Mucosa of stomach (tissue), 1 donor: ENCODE measurements around the gene SYNGR3.

Source experiments
- H3K27me3 ChIP-seq: one replicate; pipeline ENCODE4 v1.7.0; 2013; ENCODE audit warnings: mild to moderate bottlenecking, low read length; ENCODE audit not compliant: control insufficient read depth, insufficient read depth
- H3K36me3 ChIP-seq: one replicate; pipeline ENCODE4 v1.7.0; 2013; ENCODE audit warnings: low read length; ENCODE audit not compliant: control insufficient read depth, insufficient read depth
- H3K4me1 ChIP-seq: one replicate; pipeline ENCODE4 v1.7.0; 2013; ENCODE audit warnings: mild to moderate bottlenecking, low read length; ENCODE audit not compliant: control insufficient read depth, insufficient read depth
- H3K4me3 ChIP-seq: one replicate; pipeline ENCODE4 v1.7.0; 2013; ENCODE audit warnings: low read length
- H3K9ac ChIP-seq: one replicate; pipeline ENCODE4 v1.7.0; 2013; ENCODE audit warnings: mild to moderate bottlenecking, low read length, moderate library complexity
- H3K9me3 ChIP-seq: one replicate; pipeline ENCODE4 v1.7.0; 2013; ENCODE audit warnings: mild to moderate bottlenecking, low read length, moderate library complexity; ENCODE audit not compliant: control insufficient read depth
- donor health status: Pancreatic carcinoma.

SYNGR3 gene

GRCh38 chr16:1983544-1984346, 6.0 kb upstream of the SYNGR3 start, which contains the start of gene GFER:
GFER (plus strand) TSS chr16:1984193; CDS start chr16:1984219, 26 bp downstream.
- Histone ChIP-seq H3K9me3 (no peaks in the 10 kb centered on the region), H3K36me3 (no peaks in the 10 kb centered on the region), H3K27me3 (peaks cover 37% of the 10 kb centered on the region), H3K4me3 (peak within 1 kb of the TSS; percentile 60), H3K4me1 (peaks cover 63% of the 10 kb centered on the region), H3K9ac (peak within 1 kb of the TSS; percentile 82)

GRCh38 chr16:1984347-1985225, 5.2 kb upstream of the SYNGR3 start:
- peaks cover 43% of the 10 kb centered on the region for H3K27me3 ChIP-seq
- peak overlapping the region; percentile 82 for H3K9ac ChIP-seq
- peaks cover 66% of the 10 kb centered on the region for H3K4me1 ChIP-seq
- peak overlapping the region; percentile 60 for H3K4me3 ChIP-seq
- no peaks in the 10 kb centered on the region for H3K9me3 ChIP-seq
- H3K36me3 ChIP-seq: no peaks in the 10 kb centered on the region

DNA sequence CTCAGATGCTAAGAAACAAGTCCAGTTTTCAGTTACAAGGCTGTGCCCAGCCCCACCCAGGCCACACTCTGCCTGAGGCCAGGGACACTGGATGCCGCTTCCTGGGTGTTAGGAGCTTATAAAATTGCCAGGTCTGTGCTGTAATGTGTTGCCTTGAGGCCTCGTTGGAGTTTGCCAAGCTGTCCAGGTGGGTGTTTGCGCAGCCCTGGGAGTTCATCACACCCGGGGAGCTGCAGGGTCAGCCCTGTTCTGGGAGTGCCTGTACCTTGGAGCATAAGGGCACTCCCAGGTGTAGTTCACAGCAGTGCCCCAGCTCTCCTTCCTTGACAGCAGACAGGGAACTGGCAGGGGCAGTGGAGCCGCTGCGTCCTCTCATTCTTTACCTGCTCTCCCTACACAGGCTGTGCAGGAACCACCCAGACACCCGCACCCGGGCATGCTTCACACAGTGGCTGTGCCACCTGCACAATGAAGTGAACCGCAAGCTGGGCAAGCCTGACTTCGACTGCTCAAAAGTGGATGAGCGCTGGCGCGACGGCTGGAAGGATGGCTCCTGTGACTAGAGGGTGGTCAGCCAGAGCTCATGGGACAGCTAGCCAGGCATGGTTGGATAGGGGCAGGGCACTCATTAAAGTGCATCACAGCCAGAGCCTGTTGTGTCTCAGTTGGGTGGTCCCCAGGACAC, 4.2 kb upstream of the SYNGR3 start:
- no peak overlapping the region for H3K4me3 ChIP-seq
- peaks cover 41% of the 10 kb centered on the region for H3K27me3 ChIP-seq
- peaks cover 60% of the 10 kb centered on the region for H3K4me1 ChIP-seq
- no peaks in the 10 kb centered on the region for H3K9me3 ChIP-seq
- H3K9ac ChIP-seq: peak overlapping the region; percentile 82
- no peaks in the 10 kb centered on the region for H3K36me3 ChIP-seq

- Histone ChIP-seq H3K9ac (no peak overlapping the region), H3K36me3 (no peaks in the 10 kb centered on the region), H3K4me1 (peaks cover 55% of the 10 kb centered on the region), H3K4me3 (no peak overlapping the region), H3K9me3 (no peaks in the 10 kb centered on the region), H3K27me3 (peaks cover 42% of the 10 kb centered on the region)
Observed at GRCh38 chr16:1987198-1987597, 2.6 kb upstream of the SYNGR3 start.

DNA sequence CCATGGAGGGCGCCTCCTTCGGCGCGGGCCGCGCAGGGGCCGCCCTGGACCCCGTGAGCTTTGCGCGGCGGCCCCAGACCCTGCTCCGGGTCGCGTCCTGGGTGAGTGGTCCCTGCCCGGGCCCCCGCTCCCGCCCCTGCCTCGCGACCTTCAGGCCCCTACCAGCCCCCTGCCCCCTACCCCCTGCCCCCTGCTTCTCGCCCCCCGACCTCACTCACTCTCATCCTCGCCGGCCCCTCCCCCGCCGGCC, 256 bp downstream of the SYNGR3 start:
- Histone ChIP-seq H3K4me3 (no peak overlapping the region), H3K36me3 (no peaks in the 10 kb centered on the region), H3K27me3 (peaks cover 39% of the 10 kb centered on the region), H3K9ac (no peak overlapping the region), H3K9me3 (no peaks in the 10 kb centered on the region), H3K4me1 (peaks cover 36% of the 10 kb centered on the region)

DNA sequence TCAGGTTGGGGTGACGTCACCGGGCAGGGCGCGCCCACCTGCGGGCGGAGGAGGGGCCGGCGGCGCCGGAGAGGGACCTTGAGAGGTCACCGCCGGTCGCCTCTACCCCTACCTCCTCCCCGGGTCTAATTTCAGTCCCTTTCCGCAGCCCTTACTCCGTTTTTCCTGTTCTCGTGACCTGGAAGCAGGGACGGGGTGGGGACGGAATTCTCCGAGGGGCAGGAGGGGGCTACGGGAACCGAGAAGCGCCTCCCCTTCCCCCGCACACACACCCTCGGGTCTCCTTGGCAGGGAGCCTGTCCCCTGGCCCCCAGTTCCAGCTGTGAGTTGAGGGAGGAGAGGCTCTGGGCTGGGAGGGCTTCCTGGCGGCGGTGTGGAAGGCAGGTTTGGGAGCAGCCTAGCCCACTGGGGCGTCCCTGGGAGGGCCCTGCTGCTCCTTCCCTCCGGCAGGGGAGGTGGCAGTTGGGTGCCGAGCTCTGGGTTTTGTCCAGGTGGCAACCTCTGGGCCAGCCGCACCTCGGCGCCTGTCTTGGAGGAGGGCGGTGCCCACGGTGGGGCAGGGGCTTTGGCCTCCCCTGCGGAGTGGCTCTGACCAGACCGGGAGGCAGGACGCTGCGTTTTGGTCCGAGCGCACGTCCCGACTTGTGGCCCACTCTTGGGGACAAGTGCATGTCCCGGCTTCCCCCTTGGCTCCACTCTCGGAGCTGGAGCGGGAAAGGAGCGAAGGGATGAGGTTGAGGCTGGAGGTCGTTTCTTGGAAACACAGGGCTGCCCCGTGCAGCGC, 773 bp downstream of the SYNGR3 start:
- Histone ChIP-seq H3K4me3 (no peak overlapping the region), H3K27me3 (peaks cover 39% of the 10 kb centered on the region), H3K9ac (peak overlapping the region; percentile 33), H3K9me3 (no peaks in the 10 kb centered on the region), H3K36me3 (no peaks in the 10 kb centered on the region), H3K4me1 (peaks cover 31% of the 10 kb centered on the region)

- H3K27me3 ChIP-seq: peaks cover 37% of the 10 kb centered on the region
- H3K9me3 ChIP-seq: no peaks in the 10 kb centered on the region
- H3K9ac ChIP-seq: no peak overlapping the region
- peaks cover 25% of the 10 kb centered on the region for H3K4me1 ChIP-seq
- H3K4me3 ChIP-seq: no peak overlapping the region
- no peaks in the 10 kb centered on the region for H3K36me3 ChIP-seq
Observed at GRCh38 chr16:1991135-1991551, 1.4 kb downstream of the SYNGR3 start.

GRCh38 chr16:1991588-1991947, 1.8 kb downstream of the SYNGR3 start:
- H3K4me1 ChIP-seq: peaks cover 25% of the 10 kb centered on the region
- peaks cover 35% of the 10 kb centered on the region for H3K27me3 ChIP-seq
- no peaks in the 10 kb centered on the region for H3K36me3 ChIP-seq
- no peak overlapping the region for H3K4me3 ChIP-seq
- no peak overlapping the region for H3K9ac ChIP-seq
- no peaks in the 10 kb centered on the region for H3K9me3 ChIP-seq

DNA sequence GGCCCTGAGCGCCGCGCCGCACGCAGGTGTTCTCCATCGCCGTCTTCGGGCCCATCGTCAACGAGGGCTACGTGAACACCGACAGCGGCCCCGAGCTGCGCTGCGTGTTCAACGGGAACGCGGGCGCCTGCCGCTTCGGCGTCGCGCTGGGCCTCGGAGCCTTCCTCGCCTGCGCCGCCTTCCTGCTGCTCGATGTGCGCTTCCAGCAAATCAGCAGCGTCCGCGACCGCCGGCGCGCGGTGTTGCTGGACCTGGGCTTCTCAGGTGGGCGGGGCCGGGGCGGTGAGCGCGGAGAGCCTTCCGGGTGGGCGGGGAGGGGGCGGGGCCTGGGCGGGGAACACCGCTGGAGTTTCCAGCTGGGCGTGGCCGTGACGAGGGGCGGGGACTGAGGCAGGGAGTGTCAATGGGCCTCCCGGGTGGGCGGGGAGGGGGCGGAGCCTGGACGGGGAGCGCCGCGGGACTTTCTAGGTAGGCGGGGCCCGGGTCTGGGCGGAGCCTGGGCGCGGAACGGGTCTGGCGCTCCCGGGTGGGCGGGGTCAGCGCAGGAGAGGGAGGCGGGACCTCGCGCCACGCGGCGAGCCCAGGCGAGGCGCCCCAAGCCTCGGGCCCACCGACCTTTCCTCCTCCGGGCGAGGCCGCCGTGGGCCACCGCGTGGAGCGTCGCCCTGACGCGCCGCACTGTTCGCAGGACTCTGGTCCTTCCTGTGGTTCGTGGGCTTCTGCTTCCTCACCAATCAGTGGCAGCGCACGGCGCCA, 2.4 kb downstream of the SYNGR3 start:
- no peaks in the 10 kb centered on the region for H3K36me3 ChIP-seq
- no peak overlapping the region for H3K9ac ChIP-seq
- H3K4me3 ChIP-seq: no peak overlapping the region
- no peaks in the 10 kb centered on the region for H3K9me3 ChIP-seq
- peaks cover 25% of the 10 kb centered on the region for H3K4me1 ChIP-seq
- H3K27me3 ChIP-seq: peaks cover 35% of the 10 kb centered on the region

GRCh38 chr16:1992704-1993317, 3.0 kb downstream of the SYNGR3 start:
- Histone ChIP-seq H3K9ac (no peak overlapping the region), H3K4me1 (peaks cover 25% of the 10 kb centered on the region), H3K27me3 (peaks cover 34% of the 10 kb centered on the region), H3K36me3 (no peaks in the 10 kb centered on the region), H3K4me3 (no peak overlapping the region), H3K9me3 (no peaks in the 10 kb centered on the region)

GRCh38 chr16:1993731-1994131, 4.0 kb downstream of the SYNGR3 start:
- H3K9ac ChIP-seq: no peak overlapping the region
- H3K4me3 ChIP-seq: no peak overlapping the region
- H3K4me1 ChIP-seq: peaks cover 25% of the 10 kb centered on the region
- peaks cover 25% of the 10 kb centered on the region for H3K27me3 ChIP-seq
- H3K36me3 ChIP-seq: no peaks in the 10 kb centered on the region
- H3K9me3 ChIP-seq: no peaks in the 10 kb centered on the region
